Spleen (tissue), 11 donors: ENCODE data around the gene MGMT. TPM values are rescaled to one million over a fixed set of nuclear protein-coding genes. Genes with fewer than 3 reads are reported as not detected.

ENCODE experiments used
- DNase-seq: peaks from one replicate; pipeline ENCODE4 v3.0.0-alpha.2; 2020
- H3K27ac ChIP-seq, 8 donors: fragments of 200-600 bp; sonication (generic) in 7 of 8; 1 replicate in 4 of 8; 2 replicates in 4 of 8; pipeline versions ENCODE4 v1.5.0 to v1.8.0; 2016 to 2021; ENCODE audit warnings: inconsistent platforms in 4 of 8, mild to moderate bottlenecking in 4 of 8, moderate library complexity in 1 of 8
- H3K27me3 ChIP-seq, 7 donors: fragments of 200-600 bp; sonication (generic) in 6 of 7; replicated peaks in 1 of 7; 1 replicate in 4 of 7; 2 replicates in 3 of 7; pipeline versions ENCODE4 v1.5.0 to v1.8.0; 2016 to 2021; ENCODE audit warnings: inconsistent platforms in 3 of 7, mild to moderate bottlenecking in 1 of 7
- H3K36me3 ChIP-seq, 6 donors: fragments of 200-600 bp; sonication (generic) in 5 of 6; 1 replicate in 4 of 6; 2 replicates in 2 of 6; pipeline versions ENCODE4 v1.5.0 to v1.8.0; 2016 to 2021; ENCODE audit warnings: inconsistent platforms in 2 of 6
- H3K4me1 ChIP-seq, 6 donors: fragments of 200-600 bp; sonication (generic) in 5 of 6; 1 replicate in 3 of 6; 2 replicates in 3 of 6; pipeline versions ENCODE4 v1.5.0 to v1.8.0; 2016 to 2021; ENCODE audit warnings: inconsistent platforms in 3 of 6
- H3K4me3 ChIP-seq, 8 donors: fragments of 200-600 bp; sonication (generic) in 7 of 8; 1 replicate in 4 of 8; 2 replicates in 4 of 8; pipeline versions ENCODE4 v1.5.0 to v1.8.0; 2016 to 2021; ENCODE audit warnings: inconsistent platforms in 4 of 8, mild to moderate bottlenecking in 4 of 8, moderate library complexity in 2 of 8
- H3K9me3 ChIP-seq, 8 donors: fragments of 200-600 bp; sonication (generic) in 7 of 8; 1 replicate in 4 of 8; 2 replicates in 4 of 8; pipeline versions ENCODE4 v1.5.0 to v1.8.0; 2016 to 2021; ENCODE audit warnings: inconsistent platforms in 4 of 8
- CTCF ChIP-seq, 11 experiments: fragments of 200-600 bp in 7 of 11; fragments of 450-650 bp in 4 of 11; sonication (generic) in 4 of 11; IDR thresholded peaks in 8 of 11; conservative IDR thresholded peaks in 3 of 11; 1 replicate in 7 of 11; 2 replicates in 4 of 11; pipeline versions ENCODE4 v1.4.0 to v1.8.0; 2016 to 2021; ENCODE audit warnings: antibody characterized with exemption in 11 of 11, inconsistent platforms in 4 of 11, mild to moderate bottlenecking in 1 of 11
- POLR2A ChIP-seq, 3 donors: fragments of 450-650 bp; IDR thresholded peaks; one replicate each; pipeline ENCODE4 v1.5.1; 2017; ENCODE audit warnings: antibody characterized with exemption in 3 of 3, mild to moderate bottlenecking in 1 of 3
- POLR2AphosphoS5 ChIP-seq, 3 donors: sonication (generic); formaldehyde crosslinking; IDR thresholded peaks; one replicate each; pipeline ENCODE4 v1.5.1; 2017; ENCODE audit warnings: antibody characterized with exemption in 3 of 3
- WGBS, 5 donors: extraction: QIAGEN DNeasy Blood & Tissue Kit in 3 of 5; methylation state at CpG; one replicate each; pipeline versions ENCODE4 v1.1.5 to v1.1.7; 2013 to 2018; 5-methylcytosine and 5-hydroxymethylcytosine counted together
- intact Hi-C: fragments of 100-400 bp; cut with DNase I; formaldehyde crosslinking; loops from one replicate; pipeline ENCODE4 v1.15.0; 2023; ENCODE audit warnings: low total_unique reads
- polyA plus RNA-seq, 3 donors: library from polyadenylated mRNA; stranded (reverse); fragments of 200-250 nt; gene quantifications; one replicate each; pipeline ENCODE4 v1.2.1, GENCODE V29; 2013
- total RNA-seq, 7 donors: library from RNA; depleted of rRNA in 3 of 7; stranded (reverse); fragments of >200 nt in 3 of 7; fragmentation: NEBNext Ultra II Directional in 4 of 7; extraction: Animal tissue kit (Norgen Biotek cat#: 25700) in 4 of 7; gene quantifications; one replicate each; pipeline versions ENCODE4 v1.1.0 to v1.2.1, GENCODE V29; 2016 to 2021
- donor health status: healthy with polysubstance abuse.
- donor health status: DM: no; HTN: no; CAD: no; lungs with moderate emphysema.
- donor health status: DM: no; HTN: no; CAD: no.
- donor health status: Bipolar disorder and iron deficiency.
- donor health status: healthy.
- donor health status: DM: no; HTN: no; CAD: no.
- donor health status: DM: yes; HTN: yes; CAD: no.

The MGMT gene
- total and polyA plus RNA-seq, 10 donors: 14.3 to 33.4 (median 21.7) TPM

GRCh38 chr10:129727071-129727470 is 260.0 kb downstream of the MGMT start:
- no peaks in the 10 kb centered on the region for H3K27me3 ChIP-seq
- no peak overlapping the region for H3K4me3 ChIP-seq
- H3K9me3 ChIP-seq: peaks cover 0 to 47% (median 26%) of the 10 kb centered on the region in 8 donors
- no peak overlapping the region for H3K27ac ChIP-seq
- no peak for DNase-seq
- no peaks in the 10 kb centered on the region for H3K4me1 ChIP-seq
- TF ChIP-seq POLR2A (IDR thresholded peaks at IDR 0.05): no peak
- no peak for TF ChIP-seq CTCF (IDR thresholded peaks at IDR 0.05 in 8 of 11, conservative IDR thresholded peaks at IDR 0.05 in 3 of 11)
- TF ChIP-seq POLR2AphosphoS5 (IDR thresholded peaks at IDR 0.05): no peak
- WGBS, 5 donors: 84 to 100% (median 92%) methylated on average over 4 to 6 of the region's 6 CpGs
- H3K36me3 ChIP-seq: peaks cover 0 to 15% (median 2%) of the 10 kb centered on the region in 6 donors
- intact Hi-C loops: no loop called here

- TF ChIP-seq POLR2A (IDR thresholded peaks at IDR 0.05): no peak
- no peak for TF ChIP-seq POLR2AphosphoS5 (IDR thresholded peaks at IDR 0.05)
- TF ChIP-seq CTCF (IDR thresholded peaks at IDR 0.05 in 8 of 11, conservative IDR thresholded peaks at IDR 0.05 in 3 of 11): no peak
- Histone ChIP-seq H3K27ac (no peak overlapping the region), H3K9me3 (peaks cover 0 to 46% (median 23%) of the 10 kb centered on the region in 8 donors), H3K36me3 (peaks cover 0 to 15% (median 2%) of the 10 kb centered on the region in 6 donors), H3K4me3 (no peak overlapping the region), H3K4me1 (no peaks in the 10 kb centered on the region), H3K27me3 (no peaks in the 10 kb centered on the region)
- 70 to 92% (median 81%) methylated on average over 4 of the region's 4 CpGs for WGBS, 5 donors
- intact Hi-C loops: no loop called here
- no peak for DNase-seq
These were observed 260.5 kb downstream of the MGMT start for GRCh38 chr10:129727495-129727894.

- DNase-seq: peak; percentile 68
These were observed 261.3 kb downstream of the MGMT start for GRCh38 chr10:129728246-129728820.

More at GRCh38 chr10:129728246-129728820, 261.3 kb downstream of the MGMT start:
- TF ChIP-seq POLR2A (IDR thresholded peaks at IDR 0.05) (no peak), CTCF (IDR thresholded peaks at IDR 0.05 in 8 of 11, conservative IDR thresholded peaks at IDR 0.05 in 3 of 11) (no peak), POLR2AphosphoS5 (IDR thresholded peaks at IDR 0.05) (no peak)
- Histone ChIP-seq H3K27ac (no peak overlapping the region), H3K4me3 (no peak overlapping the region), H3K9me3 (peaks cover 0 to 45% (median 20%) of the 10 kb centered on the region in 8 donors), H3K36me3 (peaks cover 0 to 15% (median 2%) of the 10 kb centered on the region in 6 donors), H3K4me1 (no peaks in the 10 kb centered on the region), H3K27me3 (no peaks in the 10 kb centered on the region)
- intact Hi-C loops: no loop called here
- WGBS, 5 donors: 93 to 97% (median 94%) methylated on average over 11 to 13 of the region's 13 CpGs
